22Rv1 (cell line): ENCODE data around the gene NIPBL.

ENCODE experiments used
- CTCF ChIP-seq: fragments of 450-650 bp; IDR thresholded peaks from 2 replicates; pipeline ENCODE4 v1.5.1; 2017; ENCODE audit warnings: mild to moderate bottlenecking
- ZFX ChIP-seq: fragments of 450-650 bp; IDR thresholded peaks from 2 replicates; pipeline ENCODE4 v1.6.1; 2017; ENCODE audit warnings: antibody characterized with exemption, borderline replicate concordance

GRCh38 chr5:37039824-37040223 is 163.3 kb downstream of the NIPBL start:
- no peak for TF ChIP-seq CTCF
- no peak for TF ChIP-seq ZFX
